ENCODE data around the gene CCDC190.
"Not testable (repeated sequence)": the region's sequence is repeated elsewhere in the genome, so short reads cannot be mapped to it uniquely, and the experiment has no call there.

The CCDC190 gene

GRCh38 chr1:162835157-162835899, 25.6 kb downstream of the CCDC190 start:
- DNase-seq (ENCODE audit: low read depth in 2 of 3, low spot score in 1 of 3), result no peak

- DNase-seq (ENCODE audit: low read depth in 2 of 3, low spot score in 1 of 3), result no peak
Observed at GRCh38 chr1:162832470-162832869, 28.5 kb downstream of the CCDC190 start.

GRCh38 chr1:162829268-162829667, 31.7 kb downstream of the CCDC190 start:
- no peak for DNase-seq (ENCODE audit: low read depth in 2 of 3, low spot score in 1 of 3)

- DNase-seq (ENCODE audit: low read depth in 2 of 3, low spot score in 1 of 3), result no peak
Observed at GRCh38 chr1:162823771-162824525, 37.0 kb downstream of the CCDC190 start.

- no peak for DNase-seq (ENCODE audit: low read depth in 2 of 3, low spot score in 1 of 3)
Observed at GRCh38 chr1:162823231-162823630, 37.7 kb downstream of the CCDC190 start.

- DNase-seq (ENCODE audit: low read depth in 2 of 3, low spot score in 1 of 3), result no peak
Observed at GRCh38 chr1:162822391-162823200, 38.4 kb downstream of the CCDC190 start.

GRCh38 chr1:162818666-162819065, 42.3 kb downstream of the CCDC190 start:
- not testable (repeated sequence) for DNase-seq (ENCODE audit: low read depth in 2 of 3, low spot score in 1 of 3)

GRCh38 chr1:162818136-162818535, 42.8 kb downstream of the CCDC190 start:
- not testable (repeated sequence) for DNase-seq (ENCODE audit: low read depth in 2 of 3, low spot score in 1 of 3)

GRCh38 chr1:162812357-162812756, 48.6 kb downstream of the CCDC190 start:
- DNase-seq (ENCODE audit: low read depth in 2 of 3, low spot score in 1 of 3), result not testable (repeated sequence)

GRCh38 chr1:162807503-162807902, 53.5 kb downstream of the CCDC190 start:
- DNase-seq (ENCODE audit: low read depth in 2 of 3, low spot score in 1 of 3), result not testable (repeated sequence)

Data from stimulated activated CD4-positive, alpha-beta T cell treated with anti-CD3 and anti-CD28 coated beads, Interleukin-12 subunit alpha, Interleukin-12 subunit beta, amount 100 ng/mL, for 48 hours (primary cell).